ENCODE measurements around the gene TEX19.
"Not testable (repeated sequence)": the region's sequence is repeated elsewhere in the genome, so short reads cannot be mapped to it uniquely, and the experiment has no call there.

TEX19 gene

GRCh38 chr17:82375359-82376041 is 16.5 kb downstream of the TEX19 start:
- TF ChIP-seq CTCF (conservative IDR thresholded peaks at IDR 0.05; ENCODE audit: low read depth, low read length), result no peak
- H3K4me3 ChIP-seq (ENCODE audit: low read depth, low read length), result no peak overlapping the region
- DNase-seq (ENCODE audit: low read depth), result no peak

GRCh38 chr17:82376042-82376730 is 17.1 kb downstream of the TEX19 start:
- no peak for TF ChIP-seq CTCF (conservative IDR thresholded peaks at IDR 0.05; ENCODE audit: low read depth, low read length)
- no peak overlapping the region for H3K4me3 ChIP-seq (ENCODE audit: low read depth, low read length)
- no peak for DNase-seq (ENCODE audit: low read depth)

- H3K4me3 ChIP-seq (ENCODE audit: low read depth, low read length); DNase-seq (ENCODE audit: low read depth): not testable (repeated sequence)
These were observed 18.2 kb downstream of the TEX19 start for GRCh38 chr17:82377294-82377693.

GRCh38 chr17:82377924-82378740 is 19.1 kb downstream of the TEX19 start:
- DNase-seq (ENCODE audit: low read depth), result no peak
- no peak for TF ChIP-seq CTCF (conservative IDR thresholded peaks at IDR 0.05; ENCODE audit: low read depth, low read length)
- no peak overlapping the region for H3K4me3 ChIP-seq (ENCODE audit: low read depth, low read length)

GRCh38 chr17:82378741-82379021 is 19.6 kb downstream of the TEX19 start:
- no peak for TF ChIP-seq CTCF (conservative IDR thresholded peaks at IDR 0.05; ENCODE audit: low read depth, low read length)
- H3K4me3 ChIP-seq (ENCODE audit: low read depth, low read length), result no peak overlapping the region
- no peak for DNase-seq (ENCODE audit: low read depth)

GRCh38 chr17:82380860-82381702 is 22.0 kb downstream of the TEX19 start:
- no peak overlapping the region for H3K4me3 ChIP-seq (ENCODE audit: low read depth, low read length)
- no peak for DNase-seq (ENCODE audit: low read depth)
- TF ChIP-seq CTCF (conservative IDR thresholded peaks at IDR 0.05; ENCODE audit: low read depth, low read length), result no peak

GRCh38 chr17:82381703-82382009 is 22.6 kb downstream of the TEX19 start:
- not testable (repeated sequence) for DNase-seq (ENCODE audit: low read depth); H3K4me3 ChIP-seq (ENCODE audit: low read depth, low read length)

- not testable (repeated sequence) for H3K4me3 ChIP-seq (ENCODE audit: low read depth, low read length); DNase-seq (ENCODE audit: low read depth)
These were observed 23.3 kb downstream of the TEX19 start for GRCh38 chr17:82382220-82382932.
